ENCODE results near the gene ATP5MK. TPM values are rescaled to one million over a fixed set of nuclear protein-coding genes. Genes with fewer than 3 reads are reported as not detected.

ATP5MK gene, protein sequence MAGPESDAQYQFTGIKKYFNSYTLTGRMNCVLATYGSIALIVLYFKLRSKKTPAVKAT
- total RNA-seq: 100 to 1,000 TPM; 127 to 604 (median 265) TPM

DNA sequence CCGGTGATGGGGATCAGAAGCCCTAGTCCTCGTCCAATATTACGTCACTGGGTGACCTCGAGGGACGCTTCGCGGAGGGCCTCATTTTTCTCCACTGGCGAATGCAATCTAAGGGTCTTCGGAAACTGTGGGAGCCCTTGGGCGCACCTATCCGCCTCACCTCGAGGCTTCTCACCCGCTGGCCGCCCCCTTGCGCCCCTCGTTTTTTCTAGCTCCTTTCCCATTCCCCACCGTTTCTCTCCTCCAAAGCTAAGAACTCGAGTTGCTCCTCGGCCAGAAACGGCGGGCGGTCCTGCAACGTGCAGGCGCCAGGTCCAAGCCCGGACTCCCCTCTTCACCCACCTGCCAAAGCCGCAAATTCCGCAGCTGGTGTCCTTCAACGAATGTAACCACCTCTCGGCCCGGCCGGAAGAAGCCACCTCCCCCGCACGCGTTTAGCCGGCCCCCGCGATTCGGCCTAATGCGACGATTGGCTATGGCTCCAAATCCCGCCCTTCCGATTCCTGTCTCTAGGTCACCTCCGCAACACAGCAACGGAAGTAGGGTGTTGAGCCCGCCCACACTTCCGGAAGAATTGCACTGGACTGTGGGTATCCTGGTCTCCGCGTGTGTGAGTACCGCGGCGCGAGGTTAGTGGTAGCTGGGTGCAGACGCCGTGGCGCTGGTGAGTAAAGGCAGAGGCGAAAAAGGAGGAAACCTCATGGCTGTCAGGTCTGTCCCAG is at the start of gene ATP5MK, which contains the start of gene PDCD11:
ATP5MK (minus strand) TSS at position 409 of the 722 bp plus-strand sequence. CDS start 4,018 bp downstream, outside the sequence.
PDCD11 (plus strand) TSS at position 560 of the 722 bp plus-strand sequence. CDS start 1,801 bp downstream, outside the sequence.
- Histone ChIP-seq H3K36me3 (peaks cover 7 to 28% of the 10 kb centered on the region in 2 donors), H3K4me3 (replicated peaks in 1 of 3) (peak within 1 kb of the TSS; percentile 51 to 87 (median 51)), H3K27me3 (no peaks in the 10 kb centered on the region), H3K9me3 (no peaks in the 10 kb centered on the region), H3K4me1 (peaks cover 20 to 21% of the 10 kb centered on the region in 2 donors), H3K27ac (peak within 1 kb of the TSS in 2 of 3 donors; percentile 64 to 73)
- intact Hi-C loops (cut with DNase I): no loop called here
- DNase-seq: peak; percentile 99
- TF ChIP-seq POLR2A (IDR thresholded peaks at IDR 0.05): peak in 1 of 2 donors; percentile 71
- TF ChIP-seq, protein P1, sequence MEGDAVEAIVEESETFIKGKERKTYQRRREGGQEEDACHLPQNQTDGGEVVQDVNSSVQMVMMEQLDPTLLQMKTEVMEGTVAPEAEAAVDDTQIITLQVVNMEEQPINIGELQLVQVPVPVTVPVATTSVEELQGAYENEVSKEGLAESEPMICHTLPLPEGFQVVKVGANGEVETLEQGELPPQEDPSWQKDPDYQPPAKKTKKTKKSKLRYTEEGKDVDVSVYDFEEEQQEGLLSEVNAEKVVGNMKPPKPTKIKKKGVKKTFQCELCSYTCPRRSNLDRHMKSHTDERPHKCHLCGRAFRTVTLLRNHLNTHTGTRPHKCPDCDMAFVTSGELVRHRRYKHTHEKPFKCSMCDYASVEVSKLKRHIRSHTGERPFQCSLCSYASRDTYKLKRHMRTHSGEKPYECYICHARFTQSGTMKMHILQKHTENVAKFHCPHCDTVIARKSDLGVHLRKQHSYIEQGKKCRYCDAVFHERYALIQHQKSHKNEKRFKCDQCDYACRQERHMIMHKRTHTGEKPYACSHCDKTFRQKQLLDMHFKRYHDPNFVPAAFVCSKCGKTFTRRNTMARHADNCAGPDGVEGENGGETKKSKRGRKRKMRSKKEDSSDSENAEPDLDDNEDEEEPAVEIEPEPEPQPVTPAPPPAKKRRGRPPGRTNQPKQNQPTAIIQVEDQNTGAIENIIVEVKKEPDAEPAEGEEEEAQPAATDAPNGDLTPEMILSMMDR (IDR thresholded peaks at IDR 0.05): peak in 1 of 6 experiments; percentile 4
- 0% methylated on average over 44 to 47 of the region's 56 CpGs for WGBS, 2 donors

DNA sequence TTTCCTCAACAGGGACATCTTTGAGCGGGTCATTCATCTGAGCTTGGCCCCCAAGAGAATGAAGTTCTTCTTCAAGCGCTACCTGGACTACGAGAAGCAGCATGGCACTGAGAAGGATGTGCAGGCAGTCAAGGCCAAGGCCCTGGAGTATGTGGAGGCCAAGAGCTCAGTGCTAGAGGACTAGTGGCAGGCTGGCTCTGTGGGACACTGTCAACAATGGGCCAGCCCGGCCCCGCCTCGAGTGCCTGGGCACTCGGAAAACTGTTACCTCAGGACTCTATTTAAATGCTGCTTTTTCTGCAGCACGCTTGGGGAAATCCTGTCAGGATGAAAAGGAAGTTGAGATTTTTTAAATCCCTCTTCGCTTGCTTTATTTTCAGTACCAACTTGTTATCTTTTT is 49.1 kb upstream of the ATP5MK start:
- no peak for DNase-seq
- peaks cover 5 to 36% of the 10 kb centered on the region in 2 donors for H3K4me1 ChIP-seq
- TF ChIP-seq, protein P1 (IDR thresholded peaks at IDR 0.05): no peak
- no peak for TF ChIP-seq POLR2A (IDR thresholded peaks at IDR 0.05)
- WGBS, 2 donors: 86 to 88% methylated on average over 7 to 9 of the region's 9 CpGs
- peak overlapping the region; percentile 62 to 85 (median 77) for H3K27ac ChIP-seq
- H3K9me3 ChIP-seq: no peaks in the 10 kb centered on the region
- peaks cover 50 to 53% of the 10 kb centered on the region in 2 donors for H3K36me3 ChIP-seq
- intact Hi-C loops (cut with DNase I): no loop called here
- H3K27me3 ChIP-seq: no peaks in the 10 kb centered on the region
- no peak overlapping the region for H3K4me3 ChIP-seq (replicated peaks in 1 of 3)

DNA sequence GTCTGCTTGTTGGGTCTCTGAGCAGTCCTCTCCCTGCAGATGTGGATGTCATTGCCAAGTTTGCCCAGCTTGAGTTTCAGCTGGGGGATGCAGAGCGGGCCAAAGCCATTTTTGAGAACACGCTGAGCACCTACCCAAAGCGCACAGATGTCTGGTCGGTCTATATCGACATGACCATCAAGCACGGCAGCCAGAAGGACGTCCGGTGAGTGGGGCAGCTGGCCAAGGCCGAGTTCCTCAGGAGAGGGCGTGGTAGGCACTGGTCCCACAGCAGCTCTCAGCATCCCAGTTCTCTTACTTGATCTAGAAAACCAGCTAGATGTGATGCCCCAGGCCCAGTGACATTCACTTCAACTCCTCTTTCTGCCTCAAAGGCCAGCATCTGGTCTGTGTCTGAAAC is 48.2 kb upstream of the ATP5MK start:
- Histone ChIP-seq H3K4me1 (peaks cover 5 to 34% of the 10 kb centered on the region in 2 donors), H3K27me3 (no peaks in the 10 kb centered on the region), H3K9me3 (no peaks in the 10 kb centered on the region), H3K27ac (peak overlapping the region in 1 of 3 donors; percentile 62), H3K4me3 (replicated peaks in 1 of 3) (no peak overlapping the region), H3K36me3 (peaks cover 51 to 57% of the 10 kb centered on the region in 2 donors)
- DNase-seq: no peak
- TF ChIP-seq, protein P1 (IDR thresholded peaks at IDR 0.05): no peak
- no peak for TF ChIP-seq POLR2A (IDR thresholded peaks at IDR 0.05)
- intact Hi-C loops (cut with DNase I): no loop called here
- 82 to 92% methylated on average over 10 of the region's 10 CpGs for WGBS, 2 donors

DNA sequence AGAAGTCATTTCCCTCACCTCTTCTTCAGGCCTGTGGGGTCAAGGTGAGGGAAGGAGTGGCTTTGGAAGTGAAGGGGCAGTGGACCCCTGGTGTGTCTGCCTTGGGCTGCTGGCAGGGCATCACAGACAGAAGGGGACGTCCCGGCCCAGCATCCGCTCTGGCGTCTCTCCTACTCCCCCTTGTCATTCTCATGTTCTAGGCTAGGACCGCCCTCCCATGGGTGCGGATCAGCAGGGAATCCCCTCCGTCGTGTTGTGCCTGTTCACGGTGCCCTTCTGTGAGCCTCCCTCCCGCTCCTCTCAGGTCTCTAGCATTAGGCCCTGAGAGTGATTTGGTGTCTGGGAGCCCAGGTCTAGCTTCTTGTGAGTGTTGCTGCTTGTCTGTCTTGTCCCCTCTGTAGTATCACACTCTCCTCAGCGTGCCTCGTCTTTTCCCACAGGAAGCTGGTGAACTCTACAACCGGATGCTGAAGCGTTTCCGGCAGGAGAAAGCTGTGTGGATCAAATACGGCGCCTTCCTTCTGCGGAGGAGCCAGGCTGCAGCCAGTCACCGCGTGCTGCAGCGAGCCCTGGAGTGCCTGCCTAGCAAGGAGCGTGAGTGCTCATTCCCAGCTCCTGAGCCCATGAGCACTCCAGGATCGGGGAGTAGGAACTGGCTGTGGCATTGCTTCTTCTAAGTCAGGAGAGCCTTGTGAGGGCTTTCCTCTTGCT is 47.4 kb upstream of the ATP5MK start:
- Histone ChIP-seq H3K4me1 (peaks cover 5 to 29% of the 10 kb centered on the region in 2 donors), H3K9me3 (no peaks in the 10 kb centered on the region), H3K27me3 (no peaks in the 10 kb centered on the region), H3K36me3 (peaks cover 53% of the 10 kb centered on the region in 2 donors), H3K27ac (peak overlapping the region in 1 of 3 donors; percentile 24), H3K4me3 (replicated peaks in 1 of 3) (no peak overlapping the region)
- no peak for DNase-seq
- 81 to 90% methylated on average over 22 to 23 of the region's 23 CpGs for WGBS, 2 donors
- no peak for TF ChIP-seq POLR2A (IDR thresholded peaks at IDR 0.05)
- TF ChIP-seq, protein P1 (IDR thresholded peaks at IDR 0.05): no peak
- intact Hi-C loops (cut with DNase I): no loop called here

All from thyroid gland (tissue), 4 donors.